ENCODE results near the gene LRRC8D.

The LRRC8D gene

GRCh38 chr1:89827330-89827729, 6.5 kb downstream of the LRRC8D start:
- DNase-seq (ENCODE audit: low read depth) = no peak
- TF ChIP-seq CTCF (IDR thresholded peaks at IDR 0.05; ENCODE audit: insufficient read depth, low read depth, low read length, missing control alignments) = no peak

GRCh38 chr1:89827902-89828301, 7.1 kb downstream of the LRRC8D start:
- no peak overlapping the region for H3K4me3 ChIP-seq (ENCODE audit: low read length)
- TF ChIP-seq CTCF (IDR thresholded peaks at IDR 0.05; ENCODE audit: insufficient read depth, low read depth, low read length, missing control alignments) = no peak
- DNase-seq (ENCODE audit: low read depth) = no peak

More at GRCh38 chr1:89827330-89827729, 6.5 kb downstream of the LRRC8D start:
- H3K4me3 ChIP-seq (ENCODE audit: low read length) = no peak overlapping the region

- no peak for DNase-seq (ENCODE audit: low read depth)
- H3K4me3 ChIP-seq (ENCODE audit: low read length) = no peak overlapping the region
- no peak for TF ChIP-seq CTCF (IDR thresholded peaks at IDR 0.05; ENCODE audit: insufficient read depth, low read depth, low read length, missing control alignments)
Measured at GRCh38 chr1:89829186-89829585, 8.4 kb downstream of the LRRC8D start.

GRCh38 chr1:89831462-89832120, 10.8 kb downstream of the LRRC8D start:
- H3K4me3 ChIP-seq (ENCODE audit: low read length) = no peak overlapping the region
- no peak for DNase-seq (ENCODE audit: low read depth)
- no peak for TF ChIP-seq CTCF (IDR thresholded peaks at IDR 0.05; ENCODE audit: insufficient read depth, low read depth, low read length, missing control alignments)

- no peak overlapping the region for H3K4me3 ChIP-seq (ENCODE audit: low read length)
- DNase-seq (ENCODE audit: low read depth) = no peak
- no peak for TF ChIP-seq CTCF (IDR thresholded peaks at IDR 0.05; ENCODE audit: insufficient read depth, low read depth, low read length, missing control alignments)
Measured at GRCh38 chr1:89832496-89833127, 11.8 kb downstream of the LRRC8D start.

- H3K4me3 ChIP-seq (ENCODE audit: low read length) = no peak overlapping the region
Measured at GRCh38 chr1:89833183-89834082, 12.6 kb downstream of the LRRC8D start.

More at GRCh38 chr1:89833183-89834082, 12.6 kb downstream of the LRRC8D start:
- TF ChIP-seq CTCF (IDR thresholded peaks at IDR 0.05; ENCODE audit: insufficient read depth, low read depth, low read length, missing control alignments) = no peak
- no peak for DNase-seq (ENCODE audit: low read depth)
